HepG2 (cell line): ENCODE data around the gene RBCK1. TPM values are rescaled to one million over a fixed set of nuclear protein-coding genes. Genes with fewer than 3 reads are reported as not detected.

ENCODE experiments used
- ARNT2 ChIP-seq: sonication (generic); formaldehyde crosslinking; IDR thresholded peaks from 2 replicates; pipeline ENCODE4 v1.8.0; 2022; ENCODE audit warnings: mild to moderate bottlenecking, low read depth, missing genetic modification reagents, moderate library complexity
- FOSL2 ChIP-seq: sonication (generic); formaldehyde crosslinking; IDR thresholded peaks from 2 replicates; pipeline ENCODE4 v1.4.0; 2020; ENCODE audit warnings: missing genetic modification reagents
- FOXM1 ChIP-seq: sonication (generic); formaldehyde crosslinking; IDR thresholded peaks from 2 replicates; pipeline ENCODE4 v1.5.0; 2020; ENCODE audit warnings: missing genetic modification reagents
- MED13 ChIP-seq: sonication (generic); formaldehyde crosslinking; IDR thresholded peaks from 2 replicates; pipeline ENCODE4 v1.5.0; 2020; ENCODE audit warnings: missing genetic modification reagents
- NAIF1 ChIP-seq: sonication (generic); formaldehyde crosslinking; IDR thresholded peaks from 2 replicates; pipeline ENCODE4 v1.5.0; 2020; ENCODE audit warnings: mild to moderate bottlenecking, missing genetic modification reagents, borderline replicate concordance
- NCOA5 ChIP-seq: sonication (generic); formaldehyde crosslinking; IDR thresholded peaks from 2 replicates; pipeline ENCODE4 v1.4.0; 2020; ENCODE audit warnings: missing genetic modification reagents
- SMAD1 ChIP-seq: sonication (generic); formaldehyde crosslinking; IDR thresholded peaks from 2 replicates; pipeline ENCODE4 v1.4.0; 2020; ENCODE audit warnings: missing genetic modification reagents, low read depth, mild to moderate bottlenecking, borderline replicate concordance
- SMYD3 ChIP-seq: sonication (generic); formaldehyde crosslinking; IDR thresholded peaks from 2 replicates; pipeline ENCODE4 v1.8.1; 2023; ENCODE audit warnings: mild to moderate bottlenecking, missing genetic modification reagents
- SOX5 ChIP-seq: IDR thresholded peaks from 2 replicates; pipeline ENCODE4 v1.6.1; 2016; ENCODE audit warnings: borderline replicate concordance
- ZMYM3 ChIP-seq: sonication (generic); formaldehyde crosslinking; IDR thresholded peaks from 2 replicates; pipeline ENCODE4 v1.5.1; 2020; ENCODE audit warnings: mild to moderate bottlenecking, missing genetic modification reagents
- ZNF124 ChIP-seq: sonication (generic); formaldehyde crosslinking; IDR thresholded peaks from 2 replicates; pipeline ENCODE4 v1.4.0; 2020; ENCODE audit warnings: missing genetic modification reagents
- ZNF337 ChIP-seq: sonication (generic); formaldehyde crosslinking; IDR thresholded peaks from 2 replicates; pipeline ENCODE4 v1.5.1; 2020; ENCODE audit warnings: missing genetic modification reagents, low read depth, mild to moderate bottlenecking, borderline replicate concordance
- ZNF33A ChIP-seq: sonication (generic); formaldehyde crosslinking; IDR thresholded peaks from 2 replicates; pipeline ENCODE4 v1.5.1; 2020; ENCODE audit warnings: missing genetic modification reagents, mild to moderate bottlenecking, moderate library complexity, borderline replicate concordance
- ZNF891 ChIP-seq: sonication (generic); formaldehyde crosslinking; IDR thresholded peaks from 2 replicates; pipeline ENCODE4 v1.5.0; 2020; ENCODE audit warnings: mild to moderate bottlenecking, missing genetic modification reagents
- polyA plus RNA-seq, 8 experiments: library from polyadenylated mRNA; depleted of rRNA in 3 of 8; stranded (reverse) in 7 of 8; unstranded in 1 of 8; fragments of >200 nt; fragmentation: Illumina TruSeq in 4 of 8; extraction: Trizol in 4 of 8; gene quantifications; 2 replicates each; pipeline versions ENCODE4 v1.2.1 to v1.2.3, GENCODE V29; 2011 to 2016; ENCODE audit warnings: low read depth in 4 of 8, missing spikeins in 1 of 8, mixed read lengths in 1 of 8; ENCODE audit not compliant: insufficient read depth in 1 of 8
- total RNA-seq, 5 experiments: library from RNA; depleted of rRNA; stranded (reverse); fragments of >200 nt; fragmentation: Illumina TruSeq; extraction: Trizol; gene quantifications; 2 replicates each; pipeline ENCODE4 v1.2.3, GENCODE V29; 2016; ENCODE audit warnings: low read depth in 1 of 5
- TF ChIP-seq, protein P1 (sequence below): sonication (generic); formaldehyde crosslinking; IDR thresholded peaks from 2 replicates; pipeline ENCODE4 v1.8.0; 2022; ENCODE audit warnings: missing genetic modification reagents, mild to moderate bottlenecking, moderate library complexity, borderline replicate concordance
- TF ChIP-seq, protein P2 (sequence below): sonication (generic); IDR thresholded peaks from 2 replicates; pipeline ENCODE4 v1.6.1; 2016; ENCODE audit warnings: low read depth, borderline replicate concordance
- TF ChIP-seq, protein P3 (sequence below): sonication (generic); formaldehyde crosslinking; IDR thresholded peaks from 2 replicates; pipeline ENCODE4 v1.9.0; 2022; ENCODE audit warnings: low read depth, missing genetic modification reagents
- TF ChIP-seq, protein P4 (sequence below): sonication (generic); formaldehyde crosslinking; IDR thresholded peaks from 2 replicates; pipeline ENCODE4 v1.5.1; 2020; ENCODE audit warnings: missing genetic modification reagents, mild to moderate bottlenecking, borderline replicate concordance
- TF ChIP-seq, protein P5 (sequence below): sonication (generic); formaldehyde crosslinking; IDR thresholded peaks from 2 replicates; pipeline ENCODE4 v1.4.0; 2020; ENCODE audit warnings: missing genetic modification reagents

The RBCK1 gene
- total and polyA plus RNA-seq, 2 of the 13 experiments (the other 11 are each of a cell fraction or from before 2014, with no cell fraction given) = 149 to 215 TPM

DNA sequence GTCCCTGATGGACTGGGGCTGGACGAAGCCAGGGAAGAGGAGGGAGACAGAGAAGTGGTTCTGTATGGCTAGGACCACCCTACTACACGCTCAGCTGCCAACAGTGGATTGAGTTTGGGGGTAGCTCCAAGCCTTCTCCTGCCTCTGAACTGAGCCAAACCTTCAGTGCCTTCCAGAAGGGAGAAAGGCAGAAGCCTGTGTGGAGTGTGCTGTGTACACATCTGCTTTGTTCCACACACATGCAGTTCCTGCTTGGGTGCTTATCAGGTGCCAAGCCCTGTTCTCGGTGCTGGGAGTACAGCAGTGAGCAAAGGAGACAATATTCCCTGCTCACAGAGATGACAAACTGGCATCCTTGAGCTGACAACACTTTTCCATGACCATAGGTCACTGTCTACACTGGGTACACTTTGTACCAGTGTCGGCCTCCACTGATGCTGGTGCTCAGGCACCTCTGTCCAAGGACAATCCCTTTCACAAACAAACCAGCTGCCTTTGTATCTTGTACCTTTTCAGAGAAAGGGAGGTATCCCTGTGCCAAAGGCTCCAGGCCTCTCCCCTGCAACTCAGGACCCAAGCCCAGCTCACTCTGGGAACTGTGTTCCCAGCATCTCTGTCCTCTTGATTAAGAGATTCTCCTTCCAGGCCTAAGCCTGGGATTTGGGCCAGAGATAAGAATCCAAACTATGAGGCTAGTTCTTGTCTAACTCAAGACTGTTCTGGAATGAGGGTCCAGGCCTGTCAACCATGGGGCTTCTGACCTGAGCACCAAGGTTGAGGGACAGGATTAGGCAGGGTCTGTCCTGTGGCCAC, 11.3 kb upstream of the RBCK1 start (continued):
- TF ChIP-seq, protein P1, sequence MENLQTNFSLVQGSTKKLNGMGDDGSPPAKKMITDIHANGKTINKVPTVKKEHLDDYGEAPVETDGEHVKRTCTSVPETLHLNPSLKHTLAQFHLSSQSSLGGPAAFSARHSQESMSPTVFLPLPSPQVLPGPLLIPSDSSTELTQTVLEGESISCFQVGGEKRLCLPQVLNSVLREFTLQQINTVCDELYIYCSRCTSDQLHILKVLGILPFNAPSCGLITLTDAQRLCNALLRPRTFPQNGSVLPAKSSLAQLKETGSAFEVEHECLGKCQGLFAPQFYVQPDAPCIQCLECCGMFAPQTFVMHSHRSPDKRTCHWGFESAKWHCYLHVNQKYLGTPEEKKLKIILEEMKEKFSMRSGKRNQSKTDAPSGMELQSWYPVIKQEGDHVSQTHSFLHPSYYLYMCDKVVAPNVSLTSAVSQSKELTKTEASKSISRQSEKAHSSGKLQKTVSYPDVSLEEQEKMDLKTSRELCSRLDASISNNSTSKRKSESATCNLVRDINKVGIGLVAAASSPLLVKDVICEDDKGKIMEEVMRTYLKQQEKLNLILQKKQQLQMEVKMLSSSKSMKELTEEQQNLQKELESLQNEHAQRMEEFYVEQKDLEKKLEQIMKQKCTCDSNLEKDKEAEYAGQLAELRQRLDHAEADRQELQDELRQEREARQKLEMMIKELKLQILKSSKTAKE (CRISPR knock-in tag) = peak; percentile 89
- TF ChIP-seq ZNF337 (CRISPR knock-in tag) (0 out of 2 replicates have a peak, but pooled peaks have one; percentile 19), SOX5 (CRISPR knock-in tag) (peak; percentile 98), ZNF124 (peak; percentile 98), NAIF1 (CRISPR knock-in tag) (peak; percentile 94), ZNF33A (CRISPR knock-in tag) (no peak), NCOA5 (CRISPR knock-in tag) (0 out of 2 replicates have a peak, but pooled peaks have one; percentile 48), ZMYM3 (CRISPR knock-in tag) (peak; percentile 91), FOXM1 (no peak), ZNF891 (CRISPR knock-in tag) (peak; percentile 31; the same call in 1 of the 2 replicates), FOSL2 (CRISPR knock-in tag) (peak; percentile 92), ARNT2 (peak; percentile 84), MED13 (peak; percentile 90; the same call in 1 of the 2 replicates), SMAD1 (CRISPR knock-in tag) (peak; percentile 7; the same call in 1 of the 2 replicates), SMYD3 (CRISPR knock-in tag) (peak; percentile 98)
- TF ChIP-seq, protein P2, sequence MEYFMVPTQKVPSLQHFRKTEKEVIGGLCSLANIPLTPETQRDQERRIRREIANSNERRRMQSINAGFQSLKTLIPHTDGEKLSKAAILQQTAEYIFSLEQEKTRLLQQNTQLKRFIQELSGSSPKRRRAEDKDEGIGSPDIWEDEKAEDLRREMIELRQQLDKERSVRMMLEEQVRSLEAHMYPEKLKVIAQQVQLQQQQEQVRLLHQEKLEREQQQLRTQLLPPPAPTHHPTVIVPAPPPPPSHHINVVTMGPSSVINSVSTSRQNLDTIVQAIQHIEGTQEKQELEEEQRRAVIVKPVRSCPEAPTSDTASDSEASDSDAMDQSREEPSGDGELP = peak; percentile 77; the same call in 1 of the 2 replicates
- TF ChIP-seq, protein P3, sequence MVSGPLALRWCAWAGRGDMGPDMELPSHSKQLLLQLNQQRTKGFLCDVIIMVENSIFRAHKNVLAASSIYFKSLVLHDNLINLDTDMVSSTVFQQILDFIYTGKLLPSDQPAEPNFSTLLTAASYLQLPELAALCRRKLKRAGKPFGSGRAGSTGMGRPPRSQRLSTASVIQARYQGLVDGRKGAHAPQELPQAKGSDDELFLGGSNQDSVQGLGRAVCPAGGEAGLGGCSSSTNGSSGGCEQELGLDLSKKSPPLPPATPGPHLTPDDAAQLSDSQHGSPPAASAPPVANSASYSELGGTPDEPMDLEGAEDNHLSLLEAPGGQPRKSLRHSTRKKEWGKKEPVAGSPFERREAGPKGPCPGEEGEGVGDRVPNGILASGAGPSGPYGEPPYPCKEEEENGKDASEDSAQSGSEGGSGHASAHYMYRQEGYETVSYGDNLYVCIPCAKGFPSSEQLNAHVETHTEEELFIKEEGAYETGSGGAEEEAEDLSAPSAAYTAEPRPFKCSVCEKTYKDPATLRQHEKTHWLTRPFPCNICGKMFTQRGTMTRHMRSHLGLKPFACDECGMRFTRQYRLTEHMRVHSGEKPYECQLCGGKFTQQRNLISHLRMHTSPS = peak; percentile 100
- TF ChIP-seq, protein P4, sequence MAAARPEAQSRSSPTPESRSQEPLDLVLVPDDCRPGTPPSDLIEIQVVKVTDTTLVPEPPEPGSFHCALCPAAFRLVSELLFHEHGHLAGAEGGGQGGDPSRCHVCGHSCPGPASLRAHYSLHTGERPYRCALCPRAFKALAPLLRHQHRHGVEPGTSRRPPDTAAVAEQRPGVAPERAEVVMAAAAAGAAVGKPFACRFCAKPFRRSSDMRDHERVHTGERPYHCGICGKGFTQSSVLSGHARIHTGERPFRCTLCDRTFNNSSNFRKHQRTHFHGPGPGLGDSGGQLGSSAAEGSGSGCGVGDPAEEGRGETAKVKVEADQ (CRISPR knock-in tag) = 0 out of 2 replicates have a peak, but pooled peaks have one; percentile 80
- TF ChIP-seq, protein P5, sequence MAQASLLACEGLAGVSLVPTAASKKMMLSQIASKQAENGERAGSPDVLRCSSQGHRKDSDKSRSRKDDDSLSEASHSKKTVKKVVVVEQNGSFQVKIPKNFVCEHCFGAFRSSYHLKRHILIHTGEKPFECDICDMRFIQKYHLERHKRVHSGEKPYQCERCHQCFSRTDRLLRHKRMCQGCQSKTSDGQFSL (CRISPR knock-in tag) = no peak
